Endothelial cell of umbilical vein (primary cell): ENCODE data around the gene CNTNAP2. TPM values are rescaled to one million over a fixed set of nuclear protein-coding genes. Genes with fewer than 3 reads are reported as not detected.

ENCODE experiments used
- BruUV-seq: library from RNA; stranded (reverse); fragments of 400-500 nt; replicated peaks from 2 replicates; lab custom pipeline; 2021; lab: Mats Ljungman, UMichigan
- CTCF ChIA-PET: fragments of 300-600, 350-600 bp; sonication (Branson Sonifier 250); formaldehyde crosslinking; loops from one replicate; lab custom pipeline; 2021; ENCODE audit warnings: antibody characterized with exemption, inconsistent platforms; lab: Charles Lee
- POLR2A ChIA-PET: fragments of 300-600, 350-600 bp; sonication (Branson Sonifier 250); formaldehyde crosslinking; loops from one replicate; lab custom pipeline; 2021; ENCODE audit warnings: antibody characterized with exemption, inconsistent platforms; lab: Charles Lee
- DNase-seq: peaks from one replicate; pipeline ENCODE4 v3.0.0-alpha.2; 2011; ENCODE audit warnings: low read depth, low spot score
- FAIRE-seq: peaks from 2 replicates; lab custom pipeline; 2011; peaks lifted over from hg19 to GRCh38; lab: Jason Lieb, UNC
- H2AFZ ChIP-seq: 2 replicates; pipeline ENCODE4 v1.6.0; 2012; ENCODE audit warnings: low read depth, low read length, control low read depth, inconsistent platforms
- H3K27ac ChIP-seq: 2 replicates; pipeline ENCODE4 v1.5.1; 2011; ENCODE audit warnings: low read depth, mild to moderate bottlenecking, control low read depth, low read length, moderate library complexity; ENCODE audit not compliant: insufficient read depth
- H3K27me3 ChIP-seq, 2 experiments: 2 replicates each; pipeline versions ENCODE4 v1.6.0 to v1.6.1; 2011; ENCODE audit warnings: low read length in 2 of 2, mixed read lengths in 1 of 2; ENCODE audit not compliant: control insufficient read depth in 2 of 2, insufficient read depth in 2 of 2
- H3K36me3 ChIP-seq, 2 experiments: 2 replicates in 1 of 2; 3 replicates in 1 of 2; pipeline ENCODE4 v1.5.1; 2011; ENCODE audit warnings: low read length in 2 of 2, mild to moderate bottlenecking in 1 of 2, moderate library complexity in 1 of 2; ENCODE audit not compliant: control insufficient read depth in 2 of 2, insufficient read depth in 2 of 2; ENCODE audit errors: extremely low read depth in 1 of 2
- H3K4me1 ChIP-seq: 3 replicates; pipeline ENCODE4 v1.5.1; 2011; ENCODE audit warnings: mild to moderate bottlenecking, low read length; ENCODE audit not compliant: control insufficient read depth, insufficient read depth; ENCODE audit errors: extremely low read depth
- H3K4me2 ChIP-seq: 2 replicates; pipeline ENCODE4 v1.6.1; 2011; ENCODE audit warnings: low read length, control low read depth, mixed read lengths; ENCODE audit not compliant: insufficient read depth
- H3K4me3 ChIP-seq, 3 experiments: fragments of 200-600 bp in 1 of 3; sonication (generic), shearing (Covaris generic) in 1 of 3; replicated peaks in 1 of 3; 2 replicates each; pipeline ENCODE4 v1.5.1; 2011 to 2016; ENCODE audit warnings: control low read depth in 3 of 3, low read length in 3 of 3, mild to moderate bottlenecking in 2 of 3, inconsistent platforms in 1 of 3, low read depth in 1 of 3, moderate library complexity in 1 of 3; ENCODE audit not compliant: insufficient read depth in 1 of 3
- H3K79me2 ChIP-seq: 2 replicates; pipeline ENCODE4 v1.6.0; 2012; ENCODE audit warnings: low read length, inconsistent platforms; ENCODE audit not compliant: control insufficient read depth, insufficient read depth
- H3K9ac ChIP-seq: replicated peaks from 2 replicates; pipeline ENCODE3; 2011; ENCODE audit warnings: low read length, control low read depth; ENCODE audit not compliant: insufficient read depth; ENCODE audit errors: extremely low read depth
- H3K9me1 ChIP-seq: replicated peaks from 3 replicates; pipeline ENCODE4 v1.6.0; 2011; ENCODE audit warnings: mild to moderate bottlenecking, low read length; ENCODE audit not compliant: control insufficient read depth, insufficient read depth; ENCODE audit errors: extremely low read depth
- H3K9me3 ChIP-seq: replicated peaks from 2 replicates; pipeline ENCODE4 v1.5.1; 2012; ENCODE audit warnings: low read length, inconsistent platforms; ENCODE audit not compliant: control insufficient read depth, insufficient read depth
- H4K20me1 ChIP-seq: replicated peaks from 2 replicates; pipeline ENCODE3; 2011; ENCODE audit warnings: mild to moderate bottlenecking, low read length; ENCODE audit not compliant: control insufficient read depth, insufficient read depth; ENCODE audit errors: extremely low read depth
- EZH2 ChIP-seq: IDR thresholded peaks from 2 replicates; pipeline ENCODE4 v1.6.1; 2012; ENCODE audit warnings: borderline replicate concordance, low read depth, mild to moderate bottlenecking, moderate library complexity, low read length, inconsistent platforms; ENCODE audit not compliant: severe bottlenecking
- FOS ChIP-seq: IDR thresholded peaks from 2 replicates; pipeline ENCODE4 v1.6.1; 2011; ENCODE audit warnings: mild to moderate bottlenecking, low read length, moderate library complexity, borderline replicate concordance; ENCODE audit not compliant: insufficient read depth
- GATA2 ChIP-seq: IDR thresholded peaks from 2 replicates; pipeline ENCODE4 v1.7.0; 2011; ENCODE audit warnings: low read depth, mild to moderate bottlenecking, moderate library complexity, mixed read lengths, low read length; ENCODE audit not compliant: insufficient read length, insufficient read depth
- JUN ChIP-seq: IDR thresholded peaks from 2 replicates; pipeline ENCODE4 v1.6.1; 2011; ENCODE audit warnings: borderline replicate concordance, low read depth; ENCODE audit not compliant: insufficient read length, insufficient read depth
- MYC ChIP-seq: IDR thresholded peaks from one replicate; pipeline ENCODE4 v1.6.1; 2011; ENCODE audit warnings: mild to moderate bottlenecking, low read depth, low read length
- POLR2A ChIP-seq: IDR thresholded peaks from 2 replicates; pipeline ENCODE4 v1.6.1; 2012; ENCODE audit warnings: low read depth, mild to moderate bottlenecking, control low read depth, low read length
- POLR2AphosphoS5 ChIP-seq: IDR thresholded peaks from 2 replicates; pipeline ENCODE4 v1.6.1; 2012; ENCODE audit warnings: low read depth, mild to moderate bottlenecking, control low read depth, low read length, moderate library complexity; ENCODE audit not compliant: insufficient read depth
- dilution Hi-C: fragments of 300-500 bp; cut with MboI; formaldehyde crosslinking; loops from one replicate; pipeline ENCODE4 v1.15.0; 2019; ENCODE audit warnings: low sequenced_read_pairs; ENCODE audit not compliant: extremely low pct_ligation_motif_present
- intact Hi-C: fragments of 100-400 bp; cut with micrococcal nuclease; formaldehyde crosslinking; loops from one replicate; pipeline ENCODE4 v1.10.0; 2022
- polyA plus RNA-seq, 4 experiments: library from polyadenylated mRNA; depleted of rRNA in 3 of 4; stranded (reverse) in 3 of 4; unstranded in 1 of 4; fragments of >200 nt; gene quantifications; 2 replicates each; pipeline versions ENCODE4 v1.2.1 to v1.2.3, GENCODE V29; 2011 to 2012; ENCODE audit warnings: missing spikeins in 1 of 4
- total RNA-seq: library from RNA; stranded (reverse); gene quantifications from 2 replicates; pipeline ENCODE4 v1.2.3, GENCODE V29; 2021
- TF ChIP-seq, protein P1 (sequence below), 2 donors: IDR thresholded peaks; 1 replicate in 1 of 2; 2 replicates in 1 of 2; pipeline ENCODE4 v1.5.1; 2011; ENCODE audit warnings: low read length in 2 of 2, mild to moderate bottlenecking in 2 of 2, moderate library complexity in 2 of 2, control low read depth in 1 of 2, inconsistent platforms in 1 of 2, low read depth in 1 of 2; ENCODE audit not compliant: insufficient read depth in 1 of 2; ENCODE audit errors: extremely low read depth in 1 of 2
- TF ChIP-seq, protein P2 (sequence below): IDR thresholded peaks from 2 replicates; pipeline ENCODE4 v1.6.1; 2011; ENCODE audit not compliant: insufficient read depth, insufficient read length

The CNTNAP2 gene
- total and polyA plus RNA-seq, 2 donors (not counting 3 experiments of a cell fraction or from before 2014, with no cell fraction given) = not detected

DNA sequence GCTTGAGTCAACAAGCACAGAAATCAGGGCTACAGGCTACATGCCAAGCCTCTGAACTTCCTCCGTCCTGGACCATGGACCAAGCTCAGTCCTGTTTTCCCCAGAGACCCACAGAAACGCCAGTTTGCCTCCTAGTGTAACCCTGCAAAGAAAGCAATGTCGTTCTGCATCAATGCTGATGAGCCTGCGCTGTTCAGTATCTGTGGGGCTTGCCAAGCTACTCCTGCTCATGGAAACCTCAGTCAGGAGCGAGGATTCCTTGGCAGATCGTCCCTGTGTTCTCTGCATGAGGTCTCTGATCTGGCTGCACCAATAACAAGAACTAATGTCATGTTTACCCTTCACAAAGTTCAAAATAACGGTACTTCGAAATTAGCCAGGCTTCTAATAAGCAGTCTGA is 1978.5 kb downstream of the CNTNAP2 start:
- Histone ChIP-seq H2AFZ (no peak overlapping the region), H3K9ac (no peak overlapping the region), H3K4me1 (no peaks in the 10 kb centered on the region), H3K9me3 (peaks cover 3% of the 10 kb centered on the region), H3K79me2 (no peaks in the 10 kb centered on the region), H3K9me1 (no peaks in the 10 kb centered on the region), H3K4me3 (no peak overlapping the region), H4K20me1 (no peaks in the 10 kb centered on the region), H3K27ac (no peak overlapping the region), H3K27me3 (no peaks in the 10 kb centered on the region), H3K36me3 (no peaks in the 10 kb centered on the region), H3K4me2 (no peak overlapping the region)
- CTCF ChIA-PET = no interaction called here
- BruUV-seq = no TSS peak
- intact Hi-C loops = no loop called here
- FAIRE-seq (no peak), DNase-seq (no peak)
- TF ChIP-seq JUN = no peak
- TF ChIP-seq EZH2 = no peak
- TF ChIP-seq, protein P1, sequence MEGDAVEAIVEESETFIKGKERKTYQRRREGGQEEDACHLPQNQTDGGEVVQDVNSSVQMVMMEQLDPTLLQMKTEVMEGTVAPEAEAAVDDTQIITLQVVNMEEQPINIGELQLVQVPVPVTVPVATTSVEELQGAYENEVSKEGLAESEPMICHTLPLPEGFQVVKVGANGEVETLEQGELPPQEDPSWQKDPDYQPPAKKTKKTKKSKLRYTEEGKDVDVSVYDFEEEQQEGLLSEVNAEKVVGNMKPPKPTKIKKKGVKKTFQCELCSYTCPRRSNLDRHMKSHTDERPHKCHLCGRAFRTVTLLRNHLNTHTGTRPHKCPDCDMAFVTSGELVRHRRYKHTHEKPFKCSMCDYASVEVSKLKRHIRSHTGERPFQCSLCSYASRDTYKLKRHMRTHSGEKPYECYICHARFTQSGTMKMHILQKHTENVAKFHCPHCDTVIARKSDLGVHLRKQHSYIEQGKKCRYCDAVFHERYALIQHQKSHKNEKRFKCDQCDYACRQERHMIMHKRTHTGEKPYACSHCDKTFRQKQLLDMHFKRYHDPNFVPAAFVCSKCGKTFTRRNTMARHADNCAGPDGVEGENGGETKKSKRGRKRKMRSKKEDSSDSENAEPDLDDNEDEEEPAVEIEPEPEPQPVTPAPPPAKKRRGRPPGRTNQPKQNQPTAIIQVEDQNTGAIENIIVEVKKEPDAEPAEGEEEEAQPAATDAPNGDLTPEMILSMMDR (IDR thresholded peaks at IDR 0.05; ENCODE audit: extremely low read depth in 1 of 2, insufficient read depth in 1 of 2, low read depth in 1 of 2, low read length in 2 of 2) = no peak
- no peak for TF ChIP-seq POLR2AphosphoS5
- TF ChIP-seq FOS = no peak
- TF ChIP-seq, protein P2, sequence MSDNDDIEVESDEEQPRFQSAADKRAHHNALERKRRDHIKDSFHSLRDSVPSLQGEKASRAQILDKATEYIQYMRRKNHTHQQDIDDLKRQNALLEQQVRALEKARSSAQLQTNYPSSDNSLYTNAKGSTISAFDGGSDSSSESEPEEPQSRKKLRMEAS = no peak
- TF ChIP-seq GATA2 = no peak
- TF ChIP-seq MYC = no peak
- no peak for TF ChIP-seq POLR2A
- dilution Hi-C loops = no loop called here
- POLR2A ChIA-PET = no interaction called here
